GM12801 (cell line): ENCODE data around the gene OASL.

Experiments used
- TF ChIP-seq, protein P1 (sequence below): IDR thresholded peaks from one replicate; pipeline ENCODE4 v1.5.1; 2011; ENCODE audit warnings: control low read depth; ENCODE audit not compliant: insufficient read length; ENCODE audit errors: extremely low read depth

OASL gene

DNA sequence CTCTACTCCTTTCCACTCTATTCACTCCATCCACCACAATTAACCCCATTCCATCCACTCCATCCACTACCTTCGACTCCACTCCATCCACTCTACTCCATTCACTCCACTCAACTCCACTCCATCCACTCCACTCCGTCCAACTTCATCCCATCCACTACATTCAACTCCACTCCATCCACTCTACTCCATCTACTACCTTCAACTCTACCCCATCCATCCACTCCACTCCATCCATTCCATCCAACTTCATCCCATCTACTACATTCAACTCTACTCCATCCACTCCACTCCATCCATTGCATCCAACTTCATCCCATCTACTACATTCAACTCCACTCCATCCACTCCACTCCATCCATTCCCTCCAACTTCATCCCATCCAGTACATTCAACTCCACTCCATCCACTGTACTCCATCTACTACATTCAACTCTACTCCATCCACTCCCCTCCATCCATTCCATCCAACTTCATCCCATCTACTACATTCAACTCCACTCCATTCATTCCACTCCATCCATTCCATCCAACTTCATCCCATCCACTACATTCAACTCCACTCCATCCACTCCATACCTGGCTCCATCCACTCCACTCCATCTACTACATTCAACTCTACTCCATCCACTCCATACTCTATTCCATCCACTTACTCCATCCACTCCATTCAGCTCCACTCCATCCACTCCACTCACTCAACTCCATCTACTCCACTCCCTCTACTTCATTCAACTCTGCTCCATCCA is 44.3 kb downstream of the OASL start:
- TF ChIP-seq, protein P1, sequence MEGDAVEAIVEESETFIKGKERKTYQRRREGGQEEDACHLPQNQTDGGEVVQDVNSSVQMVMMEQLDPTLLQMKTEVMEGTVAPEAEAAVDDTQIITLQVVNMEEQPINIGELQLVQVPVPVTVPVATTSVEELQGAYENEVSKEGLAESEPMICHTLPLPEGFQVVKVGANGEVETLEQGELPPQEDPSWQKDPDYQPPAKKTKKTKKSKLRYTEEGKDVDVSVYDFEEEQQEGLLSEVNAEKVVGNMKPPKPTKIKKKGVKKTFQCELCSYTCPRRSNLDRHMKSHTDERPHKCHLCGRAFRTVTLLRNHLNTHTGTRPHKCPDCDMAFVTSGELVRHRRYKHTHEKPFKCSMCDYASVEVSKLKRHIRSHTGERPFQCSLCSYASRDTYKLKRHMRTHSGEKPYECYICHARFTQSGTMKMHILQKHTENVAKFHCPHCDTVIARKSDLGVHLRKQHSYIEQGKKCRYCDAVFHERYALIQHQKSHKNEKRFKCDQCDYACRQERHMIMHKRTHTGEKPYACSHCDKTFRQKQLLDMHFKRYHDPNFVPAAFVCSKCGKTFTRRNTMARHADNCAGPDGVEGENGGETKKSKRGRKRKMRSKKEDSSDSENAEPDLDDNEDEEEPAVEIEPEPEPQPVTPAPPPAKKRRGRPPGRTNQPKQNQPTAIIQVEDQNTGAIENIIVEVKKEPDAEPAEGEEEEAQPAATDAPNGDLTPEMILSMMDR, result no peak

DNA sequence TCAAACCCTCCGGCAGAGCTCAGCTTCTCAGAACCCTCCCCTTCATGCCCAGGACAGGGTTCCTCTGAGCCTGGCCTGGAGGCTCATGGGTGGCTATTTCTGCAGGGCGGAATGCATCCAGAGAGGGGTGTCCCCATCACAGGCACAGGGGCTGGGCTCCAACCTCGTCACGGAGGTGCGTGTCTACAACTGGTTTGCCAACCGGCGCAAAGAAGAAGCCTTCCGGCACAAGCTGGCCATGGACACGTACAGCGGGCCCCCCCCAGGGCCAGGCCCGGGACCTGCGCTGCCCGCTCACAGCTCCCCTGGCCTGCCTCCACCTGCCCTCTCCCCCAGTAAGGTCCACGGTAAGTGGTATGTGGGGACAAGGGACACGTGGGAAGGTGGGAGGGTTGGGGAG is 45.0 kb downstream of the OASL start:
- TF ChIP-seq, protein P1, result no peak

DNA sequence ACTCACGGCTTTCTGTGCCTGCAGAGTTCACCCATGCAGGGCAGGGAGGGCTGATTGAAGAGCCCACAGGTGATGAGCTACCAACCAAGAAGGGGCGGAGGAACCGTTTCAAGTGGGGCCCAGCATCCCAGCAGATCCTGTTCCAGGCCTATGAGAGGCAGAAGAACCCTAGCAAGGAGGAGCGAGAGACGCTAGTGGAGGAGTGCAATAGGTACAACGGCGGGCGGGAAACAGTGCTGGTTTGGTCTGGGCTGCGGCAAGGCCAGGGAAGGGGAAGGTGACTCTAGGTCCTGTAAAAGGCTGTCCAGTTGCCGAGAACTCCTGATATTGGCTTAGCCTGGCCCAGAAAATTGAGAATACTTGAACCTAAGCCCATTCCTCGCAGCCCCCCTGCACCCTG is 45.5 kb downstream of the OASL start:
- TF ChIP-seq, protein P1, result no peak

DNA sequence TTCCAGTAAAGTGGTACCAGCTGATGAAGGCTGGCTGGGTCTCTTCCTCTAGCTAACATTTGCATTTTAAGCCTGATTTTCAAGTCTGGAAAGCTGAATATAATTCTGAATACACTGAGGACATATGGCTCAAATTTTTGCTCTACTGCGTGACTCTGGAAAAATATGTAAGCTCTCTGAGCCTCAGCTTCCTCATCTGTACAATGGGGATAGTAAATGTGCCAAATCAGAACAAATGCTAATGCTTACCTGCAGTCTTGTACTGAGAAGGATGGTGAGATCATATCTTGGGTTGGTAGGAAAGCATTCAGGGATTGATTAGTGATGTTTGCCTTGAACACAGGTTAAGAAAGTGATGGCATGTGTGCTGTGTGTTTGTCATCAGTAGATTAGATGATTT is 46.1 kb downstream of the OASL start:
- TF ChIP-seq, protein P1, result no peak

DNA sequence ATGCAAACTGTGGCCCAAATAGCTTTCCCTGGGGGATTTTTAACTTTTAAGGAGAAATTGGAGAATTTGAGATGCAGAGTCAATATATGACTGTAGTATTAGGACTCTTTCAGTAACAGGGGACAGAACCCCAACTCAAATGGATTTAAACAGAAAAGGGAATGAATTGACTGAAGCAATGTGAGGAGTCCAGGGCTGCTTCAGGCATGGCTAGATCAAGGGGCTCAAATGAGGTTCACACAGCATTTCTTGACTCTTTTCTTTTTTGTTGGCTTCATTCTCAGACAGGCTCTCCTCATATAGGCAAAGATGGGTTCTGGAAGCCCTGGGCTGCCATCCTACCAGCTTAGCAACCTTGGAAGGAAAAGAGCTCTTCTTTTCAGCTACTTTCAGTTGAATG is 47.1 kb downstream of the OASL start:
- TF ChIP-seq, protein P1, result no peak

DNA sequence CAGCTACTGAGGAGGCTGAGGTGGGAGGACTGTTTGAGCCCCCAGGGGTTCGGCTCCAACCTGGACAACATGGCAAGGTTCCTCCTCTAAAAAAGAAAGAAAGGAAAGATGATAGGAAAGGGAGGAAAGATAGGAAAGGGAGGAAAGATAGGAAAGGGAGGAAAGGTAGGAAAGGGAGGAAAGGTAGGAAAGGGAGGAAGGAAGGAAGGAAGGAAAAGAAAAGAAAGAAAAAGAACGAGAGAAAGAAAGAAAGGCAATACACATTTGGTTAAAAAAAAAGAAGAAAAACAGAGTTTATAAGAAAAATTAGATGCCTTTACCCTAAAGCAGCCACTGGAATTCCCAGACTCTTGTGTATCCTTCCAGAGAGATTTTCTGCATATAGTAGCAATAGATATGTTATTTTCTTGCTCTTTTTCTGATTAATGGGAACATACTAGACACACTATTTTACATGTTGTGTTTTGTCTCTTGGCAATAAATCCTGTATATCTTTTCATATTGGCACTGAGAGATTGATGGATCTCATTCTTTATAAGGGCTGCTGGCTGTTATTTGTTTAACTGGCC is 48.5 kb downstream of the OASL start:
- TF ChIP-seq, protein P1, result no peak

DNA sequence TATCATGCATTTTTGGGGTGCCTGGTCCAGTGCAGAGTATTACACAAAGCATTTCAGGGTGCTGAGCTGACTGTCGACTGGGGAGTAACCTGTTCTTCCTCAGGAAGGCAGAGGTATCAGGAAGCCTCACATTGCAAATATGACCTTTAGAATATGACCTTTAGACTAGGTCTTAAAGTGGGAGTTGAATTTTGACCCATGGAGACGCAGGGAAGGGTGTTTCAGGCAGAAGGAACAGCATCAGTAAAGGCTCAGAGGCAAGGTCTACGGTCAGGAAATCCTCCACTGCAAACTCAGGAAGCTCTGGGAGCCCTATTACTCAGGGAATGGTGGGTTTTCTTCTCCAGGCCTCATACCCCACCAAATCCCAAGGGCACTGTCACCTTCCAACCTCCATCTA is 49.4 kb downstream of the OASL start:
- TF ChIP-seq, protein P1, result no peak
